GM12878 (cell line): ENCODE measurements around the gene FNDC3B. TPM values are rescaled to one million over a fixed set of nuclear protein-coding genes. Genes with fewer than 3 reads are reported as not detected.
A peak's percentile ranks its signal among the peaks of the same experiment; 100 is the strongest.

Experiments
- ATAC-seq: fragments of 200-7000 bp; cut with Tn5 transposase; 3 replicates; pipeline ENCODE4 v1.9.1; 2020; ENCODE audit warnings: mild to moderate bottlenecking, moderate library complexity
- BruUV-seq: library from RNA; stranded (reverse); fragments of 400-500 nt; replicated peaks from 2 replicates; lab custom pipeline; 2021; lab: Mats Ljungman, UMichigan
- CTCF ChIA-PET: fragments of 300-600 bp; sonication (Branson Sonifier 250); formaldehyde crosslinking; extraction: SDS; loops from one replicate; lab custom pipeline; 2021; ENCODE audit warnings: inconsistent platforms; lab: Yijun Ruan, JAX
- POLR2A ChIA-PET: fragments of 350-600 bp; formaldehyde crosslinking; extraction: SDS; loops from one replicate; lab custom pipeline; 2021; ENCODE audit warnings: inconsistent platforms; lab: Charles Lee
- RAD21 ChIA-PET: fragments of 300-600 bp; sonication (Branson Sonifier 250); formaldehyde crosslinking; loops from one replicate; lab custom pipeline; 2023; ENCODE audit warnings: antibody characterized with exemption; ENCODE audit not compliant: unreplicated experiment; lab: Charles Lee
- SMC1A ChIA-PET: fragments of 300-600 bp; sonication (Branson Sonifier 250); formaldehyde crosslinking; loops from one replicate; lab custom pipeline; 2023; ENCODE audit not compliant: unreplicated experiment, uncharacterized antibody; lab: Charles Lee
- DNase-seq: peaks from one replicate; pipeline ENCODE4 v3.0.0-alpha.2; 2011; ENCODE audit warnings: low read depth, low spot score
- FAIRE-seq: peaks from 3 replicates; lab custom pipeline; 2011; peaks lifted over from hg19 to GRCh38; lab: Jason Lieb, UNC
- H2AFZ ChIP-seq: 2 replicates; pipeline ENCODE4 v1.6.0; 2011; ENCODE audit warnings: low read depth, low read length, control low read depth; ENCODE audit not compliant: control insufficient read depth
- H3K27ac ChIP-seq: 2 replicates; pipeline ENCODE4 v1.5.1; 2011; ENCODE audit warnings: control low read depth; ENCODE audit not compliant: control insufficient read depth, insufficient read depth
- H3K27me3 ChIP-seq, 2 experiments: replicated peaks in 1 of 2; 2 replicates each; pipeline versions ENCODE4 v1.6.0 to v1.6.1; 2011; ENCODE audit warnings: low read length in 1 of 2; ENCODE audit not compliant: control insufficient read depth in 2 of 2, insufficient read depth in 2 of 2
- H3K36me3 ChIP-seq, 2 experiments: 2 replicates each; pipeline ENCODE4 v1.5.1; 2011; ENCODE audit warnings: low read length in 1 of 2; ENCODE audit not compliant: control insufficient read depth in 2 of 2, insufficient read depth in 2 of 2
- H3K4me1 ChIP-seq: 2 replicates; pipeline ENCODE4 v1.6.1; 2011; ENCODE audit warnings: mild to moderate bottlenecking, low read length, moderate library complexity, mixed read lengths; ENCODE audit not compliant: control insufficient read depth, insufficient read depth
- H3K4me2 ChIP-seq: 2 replicates; pipeline ENCODE4 v1.6.0; 2011; ENCODE audit warnings: control low read depth; ENCODE audit not compliant: control insufficient read depth, insufficient read depth
- H3K4me3 ChIP-seq: fragments of 200-600 bp; sonication (generic); 2 replicates; pipeline ENCODE4 v1.5.1; 2016
- H3K79me2 ChIP-seq: 2 replicates; pipeline ENCODE4 v1.6.0; 2011; ENCODE audit warnings: low read length; ENCODE audit not compliant: control insufficient read depth, insufficient read depth
- H3K9ac ChIP-seq: 2 replicates; pipeline ENCODE4 v1.8.0; 2011; ENCODE audit warnings: low read length, control low read depth, mixed read lengths; ENCODE audit not compliant: control insufficient read depth, insufficient read depth
- H3K9me3 ChIP-seq: replicated peaks from 3 replicates; pipeline ENCODE4 v1.5.1; 2011; ENCODE audit warnings: mild to moderate bottlenecking, low read length; ENCODE audit not compliant: control insufficient read depth, insufficient read depth
- H4K20me1 ChIP-seq: 2 replicates; pipeline ENCODE4 v1.6.0; 2011; ENCODE audit not compliant: control insufficient read depth, insufficient read depth
- ATF2 ChIP-seq: IDR thresholded peaks from 2 replicates; pipeline ENCODE4 v1.6.1; 2012; ENCODE audit warnings: low read length, inconsistent platforms
- BMI1 ChIP-seq: fragments of 450-650 bp; IDR thresholded peaks from 2 replicates; pipeline ENCODE4 v1.6.1; 2016; ENCODE audit warnings: mild to moderate bottlenecking, moderate library complexity, borderline replicate concordance
- ETV6 ChIP-seq, 2 experiments: fragments of 450-650 bp in 1 of 2; IDR thresholded peaks in 1 of 2; conservative IDR thresholded peaks in 1 of 2; 2 replicates each; pipeline ENCODE4 v1.6.1; 2014; ENCODE audit warnings: antibody characterized with exemption in 1 of 2, borderline replicate concordance in 1 of 2, low read depth in 1 of 2, mild to moderate bottlenecking in 1 of 2, moderate library complexity in 1 of 2
- GABPA ChIP-seq: IDR thresholded peaks from 2 replicates; pipeline ENCODE4 v1.6.1; 2014; ENCODE audit warnings: antibody characterized with exemption, low read depth, mild to moderate bottlenecking, inconsistent platforms
- IKZF1 ChIP-seq: fragments of 450-650 bp; conservative IDR thresholded peaks from 2 replicates; pipeline ENCODE4 v1.6.1; 2017; ENCODE audit warnings: antibody characterized with exemption, mild to moderate bottlenecking
- MEF2A ChIP-seq: IDR thresholded peaks from 2 replicates; pipeline ENCODE4 v1.6.1; 2011; ENCODE audit warnings: low read depth, mild to moderate bottlenecking, low read length, moderate library complexity; ENCODE audit not compliant: insufficient read depth
- NBN ChIP-seq: fragments of 450-650 bp; IDR thresholded peaks from 2 replicates; pipeline ENCODE4 v1.6.1; 2016
- NFXL1 ChIP-seq: fragments of 450-650 bp; IDR thresholded peaks from 2 replicates; pipeline ENCODE4 v1.6.1; 2017; ENCODE audit warnings: antibody characterized with exemption, mild to moderate bottlenecking, borderline replicate concordance
- RAD21 ChIP-seq: IDR thresholded peaks from 2 replicates; pipeline ENCODE4 v1.6.1; 2011; ENCODE audit warnings: mild to moderate bottlenecking, low read depth, low read length, moderate library complexity; ENCODE audit not compliant: insufficient read depth
- SIN3A ChIP-seq: IDR thresholded peaks from 2 replicates; pipeline ENCODE4 v1.6.1; 2012; ENCODE audit warnings: low read depth, low read length, improper control_type of control experiment
- WGBS: methylation state at CpG from one replicate; pipeline ENCODE4 v1.1.6; 2016; ENCODE audit warnings: low lambda C conversion rate; ENCODE audit not compliant: insufficient replicate concordance, insufficient coverage; ENCODE audit errors: missing lambda C conversion rate; 5-methylcytosine and 5-hydroxymethylcytosine counted together
- in situ Hi-C: fragments of 300-500 bp; cut with MboI; formaldehyde crosslinking; loops from 9 replicates; pipeline ENCODE4 v1.14.3; 2018; ENCODE audit warnings: mixed read lengths
- intact Hi-C: fragments of 100-400 bp; cut with micrococcal nuclease; formaldehyde crosslinking; loops from one replicate; pipeline ENCODE4 v1.14.2; 2022; ENCODE audit not compliant: unreplicated experiment
- polyA plus RNA-seq, 11 experiments: library from polyadenylated mRNA; depleted of rRNA in 4 of 11; unstranded in 6 of 11; stranded (reverse) in 5 of 11; fragments of >200 nt; fragmentation: Nextera tagmentation in 4 of 11; fragmentation: Illumina TruSeq in 1 of 11; extraction: Ambion mirVana in 4 of 11; extraction: Trizol in 1 of 11; gene quantifications; 1 replicate in 1 of 11; 2 replicates in 10 of 11; pipeline versions ENCODE4 v1.2.1 to v1.2.3, GENCODE V29; 2011 to 2016; ENCODE audit warnings: inconsistent platforms in 2 of 11, missing spikeins in 2 of 11, low read depth in 1 of 11
- total RNA-seq, 4 experiments: library from RNA; depleted of rRNA in 3 of 4; stranded (reverse); fragments of >200 nt in 3 of 4; fragmentation: Illumina TruSeq in 1 of 4; extraction: Trizol in 1 of 4; gene quantifications; 2 replicates each; pipeline versions ENCODE4 v1.2.1 to v1.2.3, GENCODE V29; 2013 to 2021
- TF ChIP-seq, protein P1 (sequence below): fragments of 450-650 bp; IDR thresholded peaks from 2 replicates; pipeline ENCODE4 v1.6.1; 2017; ENCODE audit warnings: borderline replicate concordance
- TF ChIP-seq, protein P2 (sequence below): fragments of 450-650 bp; IDR thresholded peaks from 2 replicates; pipeline ENCODE4 v1.6.1; 2016; ENCODE audit warnings: mild to moderate bottlenecking, moderate library complexity, borderline replicate concordance
- TF ChIP-seq, protein P3 (sequence below): IDR thresholded peaks from 2 replicates; pipeline ENCODE4 v1.6.1; 2012; ENCODE audit warnings: low read depth, low read length, improper control_type of control experiment

The FNDC3B gene
- total and polyA plus RNA-seq, 10 of the 15 experiments (the other 5 are each of a cell fraction or from before 2014, with no cell fraction given) = 7.9 to 35.0 (median 18.5) TPM

GRCh38 chr3:172132721-172133311, 93.4 kb downstream of the FNDC3B start:
- peaks cover 19% of the 10 kb centered on the region for H3K79me2 ChIP-seq
- in situ Hi-C loops (no loop called here), intact Hi-C loops (loop anchor here (1.0 to 5.0 kb wide), 4 partner anchors 16 to 91 kb away; no protein-coding TSS in a partner anchor)
- ATAC-seq = peak; percentile 62
- ChIA-PET SMC1A (interaction anchor here (0.6 to 16.7 kb wide), 11 partner anchors 7 to 1150 kb away, joined by 3 to 254 read pairs (median 12); no protein-coding TSS in a partner anchor), RAD21 (interaction anchor here (1.2 to 7.9 kb wide), 11 partner anchors 9 to 200 kb away, joined by 3 to 71 read pairs (median 6); no protein-coding TSS in a partner anchor), POLR2A (interaction anchor here (0.6 to 1.1 kb wide), 4 partner anchors 13 to 183 kb away, joined by 3 to 4 read pairs (median 4); no protein-coding TSS in a partner anchor), CTCF (interaction anchor here (0.8 to 4.2 kb wide), 7 partner anchors 8 to 200 kb away, joined by 3 to 27 read pairs (median 3); no protein-coding TSS in a partner anchor)
- H3K36me3 ChIP-seq = no peaks in the 10 kb centered on the region; a peak in 1 of 4 replicates
- H3K4me1 ChIP-seq = peaks cover 47% of the 10 kb centered on the region
- H3K9ac ChIP-seq = no peak overlapping the region
- no peaks in the 10 kb centered on the region for H4K20me1 ChIP-seq
- 99% methylated on average over 3 of the region's 3 CpGs for WGBS
- H3K9me3 ChIP-seq = no peaks in the 10 kb centered on the region; the same call in 2 of the 3 replicates
- no peak overlapping the region for H3K4me3 ChIP-seq
- peak overlapping the region; percentile 41; the same call in 1 of the 2 replicates for H3K4me2 ChIP-seq
- H3K27ac ChIP-seq = peak overlapping the region; percentile 67
- no peak for FAIRE-seq
- no peaks in the 10 kb centered on the region for H3K27me3 ChIP-seq
- DNase-seq = no peak
- no peak overlapping the region for H2AFZ ChIP-seq
- no TSS peak for BruUV-seq
- TF ChIP-seq ATF2 (peak; percentile 13; the same call in 1 of the 2 replicates), MEF2A (peak; percentile 28; the same call in 1 of the 2 replicates), RAD21 (peak; percentile 1; the same call in 1 of the 2 replicates), BMI1 (no peak), NFXL1 (no peak), GABPA (no peak), IKZF1 (no peak), NBN (no peak), ETV6 (conservative IDR thresholded peaks at IDR 0.05 in 1 of 2, IDR thresholded peaks at IDR 0.05 in 1 of 2; ENCODE audit: borderline replicate concordance in 1 of 2, low read depth in 1 of 2) (no peak), SIN3A (no peak)
- TF ChIP-seq, protein P1, sequence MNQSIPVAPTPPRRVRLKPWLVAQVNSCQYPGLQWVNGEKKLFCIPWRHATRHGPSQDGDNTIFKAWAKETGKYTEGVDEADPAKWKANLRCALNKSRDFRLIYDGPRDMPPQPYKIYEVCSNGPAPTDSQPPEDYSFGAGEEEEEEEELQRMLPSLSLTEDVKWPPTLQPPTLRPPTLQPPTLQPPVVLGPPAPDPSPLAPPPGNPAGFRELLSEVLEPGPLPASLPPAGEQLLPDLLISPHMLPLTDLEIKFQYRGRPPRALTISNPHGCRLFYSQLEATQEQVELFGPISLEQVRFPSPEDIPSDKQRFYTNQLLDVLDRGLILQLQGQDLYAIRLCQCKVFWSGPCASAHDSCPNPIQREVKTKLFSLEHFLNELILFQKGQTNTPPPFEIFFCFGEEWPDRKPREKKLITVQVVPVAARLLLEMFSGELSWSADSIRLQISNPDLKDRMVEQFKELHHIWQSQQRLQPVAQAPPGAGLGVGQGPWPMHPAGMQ = no peak
- TF ChIP-seq, protein P2, sequence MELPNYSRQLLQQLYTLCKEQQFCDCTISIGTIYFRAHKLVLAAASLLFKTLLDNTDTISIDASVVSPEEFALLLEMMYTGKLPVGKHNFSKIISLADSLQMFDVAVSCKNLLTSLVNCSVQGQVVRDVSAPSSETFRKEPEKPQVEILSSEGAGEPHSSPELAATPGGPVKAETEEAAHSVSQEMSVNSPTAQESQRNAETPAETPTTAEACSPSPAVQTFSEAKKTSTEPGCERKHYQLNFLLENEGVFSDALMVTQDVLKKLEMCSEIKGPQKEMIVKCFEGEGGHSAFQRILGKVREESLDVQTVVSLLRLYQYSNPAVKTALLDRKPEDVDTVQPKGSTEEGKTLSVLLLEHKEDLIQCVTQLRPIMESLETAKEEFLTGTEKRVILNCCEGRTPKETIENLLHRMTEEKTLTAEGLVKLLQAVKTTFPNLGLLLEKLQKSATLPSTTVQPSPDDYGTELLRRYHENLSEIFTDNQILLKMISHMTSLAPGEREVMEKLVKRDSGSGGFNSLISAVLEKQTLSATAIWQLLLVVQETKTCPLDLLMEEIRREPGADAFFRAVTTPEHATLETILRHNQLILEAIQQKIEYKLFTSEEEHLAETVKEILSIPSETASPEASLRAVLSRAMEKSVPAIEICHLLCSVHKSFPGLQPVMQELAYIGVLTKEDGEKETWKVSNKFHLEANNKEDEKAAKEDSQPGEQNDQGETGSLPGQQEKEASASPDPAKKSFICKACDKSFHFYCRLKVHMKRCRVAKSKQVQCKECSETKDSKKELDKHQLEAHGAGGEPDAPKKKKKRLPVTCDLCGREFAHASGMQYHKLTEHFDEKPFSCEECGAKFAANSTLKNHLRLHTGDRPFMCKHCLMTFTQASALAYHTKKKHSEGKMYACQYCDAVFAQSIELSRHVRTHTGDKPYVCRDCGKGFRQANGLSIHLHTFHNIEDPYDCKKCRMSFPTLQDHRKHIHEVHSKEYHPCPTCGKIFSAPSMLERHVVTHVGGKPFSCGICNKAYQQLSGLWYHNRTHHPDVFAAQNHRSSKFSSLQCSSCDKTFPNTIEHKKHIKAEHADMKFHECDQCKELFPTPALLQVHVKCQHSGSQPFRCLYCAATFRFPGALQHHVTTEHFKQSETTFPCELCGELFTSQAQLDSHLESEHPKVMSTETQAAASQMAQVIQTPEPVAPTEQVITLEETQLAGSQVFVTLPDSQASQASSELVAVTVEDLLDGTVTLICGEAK = no peak
- TF ChIP-seq, protein P3, sequence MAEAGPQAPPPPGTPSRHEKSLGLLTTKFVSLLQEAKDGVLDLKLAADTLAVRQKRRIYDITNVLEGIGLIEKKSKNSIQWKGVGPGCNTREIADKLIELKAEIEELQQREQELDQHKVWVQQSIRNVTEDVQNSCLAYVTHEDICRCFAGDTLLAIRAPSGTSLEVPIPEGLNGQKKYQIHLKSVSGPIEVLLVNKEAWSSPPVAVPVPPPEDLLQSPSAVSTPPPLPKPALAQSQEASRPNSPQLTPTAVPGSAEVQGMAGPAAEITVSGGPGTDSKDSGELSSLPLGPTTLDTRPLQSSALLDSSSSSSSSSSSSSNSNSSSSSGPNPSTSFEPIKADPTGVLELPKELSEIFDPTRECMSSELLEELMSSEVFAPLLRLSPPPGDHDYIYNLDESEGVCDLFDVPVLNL = no peak
